GM13976 (cell line): ENCODE results near the gene MID1.

Experiments
- DNase-seq: peaks from one replicate; pipeline ENCODE4 v3.0.0; 2012; ENCODE audit warnings: low spot score
- in situ Hi-C: fragments of 300-500 bp; cut with MboI; formaldehyde crosslinking; loops from one replicate; pipeline ENCODE4 v1.12.0; 2022; ENCODE audit warnings: low sequenced_read_pairs, mixed read lengths, inconsistent platforms; ENCODE audit not compliant: unreplicated experiment
- TF ChIP-seq, protein P1 (sequence below): IDR thresholded peaks from 2 replicates; pipeline ENCODE4 v1.5.1; 2012; ENCODE audit warnings: borderline replicate concordance, mild to moderate bottlenecking; ENCODE audit not compliant: insufficient read depth; ENCODE audit errors: extremely low read depth, missing control alignments, control extremely low read depth

Gene MID1

DNA sequence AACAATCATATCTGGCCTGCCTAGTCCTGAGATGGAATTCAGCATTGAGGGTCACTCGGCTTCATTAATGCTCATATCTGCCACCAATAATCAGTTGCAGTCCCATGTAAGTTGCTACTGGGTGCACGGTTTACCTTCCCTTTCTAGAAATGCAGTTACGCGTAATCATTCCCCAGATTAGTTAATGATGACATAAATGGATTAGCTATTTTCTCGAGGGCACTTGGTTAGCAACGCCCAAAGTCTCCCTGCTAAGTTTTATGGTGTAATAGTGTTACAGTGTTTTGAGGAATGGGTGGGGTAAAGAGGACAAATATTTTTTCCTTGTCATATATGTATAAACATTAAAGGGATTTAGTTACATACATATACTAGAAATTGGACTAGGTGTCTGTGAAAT is 118.8 kb downstream of the MID1 start:
- in situ Hi-C loops: no loop called here
- TF ChIP-seq, protein P1, sequence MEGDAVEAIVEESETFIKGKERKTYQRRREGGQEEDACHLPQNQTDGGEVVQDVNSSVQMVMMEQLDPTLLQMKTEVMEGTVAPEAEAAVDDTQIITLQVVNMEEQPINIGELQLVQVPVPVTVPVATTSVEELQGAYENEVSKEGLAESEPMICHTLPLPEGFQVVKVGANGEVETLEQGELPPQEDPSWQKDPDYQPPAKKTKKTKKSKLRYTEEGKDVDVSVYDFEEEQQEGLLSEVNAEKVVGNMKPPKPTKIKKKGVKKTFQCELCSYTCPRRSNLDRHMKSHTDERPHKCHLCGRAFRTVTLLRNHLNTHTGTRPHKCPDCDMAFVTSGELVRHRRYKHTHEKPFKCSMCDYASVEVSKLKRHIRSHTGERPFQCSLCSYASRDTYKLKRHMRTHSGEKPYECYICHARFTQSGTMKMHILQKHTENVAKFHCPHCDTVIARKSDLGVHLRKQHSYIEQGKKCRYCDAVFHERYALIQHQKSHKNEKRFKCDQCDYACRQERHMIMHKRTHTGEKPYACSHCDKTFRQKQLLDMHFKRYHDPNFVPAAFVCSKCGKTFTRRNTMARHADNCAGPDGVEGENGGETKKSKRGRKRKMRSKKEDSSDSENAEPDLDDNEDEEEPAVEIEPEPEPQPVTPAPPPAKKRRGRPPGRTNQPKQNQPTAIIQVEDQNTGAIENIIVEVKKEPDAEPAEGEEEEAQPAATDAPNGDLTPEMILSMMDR: no peak
- DNase-seq: no peak

DNA sequence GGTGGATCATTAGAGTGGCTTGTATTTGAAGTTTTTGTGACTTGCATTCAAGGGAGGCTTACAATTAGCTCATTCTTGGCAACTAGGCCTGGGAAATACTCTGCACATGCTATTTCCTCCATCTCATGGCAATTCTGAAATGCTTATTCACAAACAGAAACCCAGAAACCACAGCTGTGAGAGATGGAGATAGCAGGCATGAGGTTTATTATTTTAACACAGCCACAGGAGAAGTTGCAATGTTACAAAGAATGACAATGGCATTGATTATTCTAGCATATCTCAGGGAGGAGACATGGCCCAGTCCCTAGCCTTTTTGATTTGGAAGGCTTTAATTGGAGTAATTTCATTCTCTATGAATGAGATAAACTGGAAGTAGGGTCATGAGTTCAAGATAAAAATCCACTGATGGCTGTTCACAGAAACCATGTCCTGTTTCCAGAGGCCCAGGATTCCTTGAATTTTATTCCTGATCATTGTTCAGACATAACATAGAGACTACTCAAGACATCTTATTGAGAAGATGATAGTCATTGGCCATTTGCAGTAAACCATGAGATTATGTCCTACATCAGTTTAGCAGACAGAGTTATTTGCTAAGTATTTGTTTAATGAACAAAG is 123.9 kb downstream of the MID1 start:
- no peak for DNase-seq
- in situ Hi-C loops: no loop called here
- TF ChIP-seq, protein P1: no peak

DNA sequence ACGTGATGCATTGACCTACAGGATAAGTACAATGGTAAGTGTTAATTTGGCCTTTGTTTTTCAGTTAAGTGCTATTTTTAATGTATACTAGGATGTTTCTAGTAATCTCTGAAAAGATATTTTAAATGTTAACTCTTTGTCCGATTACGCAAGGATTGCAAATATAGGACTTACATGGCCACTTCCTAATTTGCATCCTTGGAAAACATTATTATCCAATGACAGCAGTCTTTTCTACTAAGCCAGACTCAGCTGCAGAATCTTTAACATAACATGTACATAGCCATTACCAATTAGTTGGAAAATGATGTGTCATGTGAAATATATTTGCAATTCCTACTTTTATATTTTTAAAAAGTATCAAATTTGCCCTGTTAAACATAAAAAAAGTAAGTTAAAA is 124.7 kb downstream of the MID1 start:
- in situ Hi-C loops: no loop called here
- DNase-seq: no peak
- TF ChIP-seq, protein P1: no peak

DNA sequence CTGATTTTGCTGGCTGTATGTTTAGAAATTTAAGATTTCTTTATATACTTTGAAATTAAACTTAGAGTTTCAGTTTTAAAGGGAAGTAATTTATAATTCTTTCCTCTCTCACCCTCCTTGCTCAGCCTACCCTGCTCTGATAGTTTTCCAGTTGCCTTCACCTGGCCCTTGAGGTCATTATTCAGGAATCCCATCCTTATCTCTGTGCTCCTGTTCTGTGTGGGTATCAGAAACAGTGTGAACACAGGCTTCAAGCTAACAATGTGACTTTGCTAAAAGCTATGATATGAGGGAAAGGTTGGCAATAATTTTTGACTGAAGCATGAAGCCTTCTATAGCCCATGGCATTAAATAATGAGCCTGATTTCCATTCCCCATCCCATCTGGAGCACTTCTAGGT is 128.1 kb downstream of the MID1 start:
- in situ Hi-C loops: no loop called here
- TF ChIP-seq, protein P1: no peak
- DNase-seq: no peak

DNA sequence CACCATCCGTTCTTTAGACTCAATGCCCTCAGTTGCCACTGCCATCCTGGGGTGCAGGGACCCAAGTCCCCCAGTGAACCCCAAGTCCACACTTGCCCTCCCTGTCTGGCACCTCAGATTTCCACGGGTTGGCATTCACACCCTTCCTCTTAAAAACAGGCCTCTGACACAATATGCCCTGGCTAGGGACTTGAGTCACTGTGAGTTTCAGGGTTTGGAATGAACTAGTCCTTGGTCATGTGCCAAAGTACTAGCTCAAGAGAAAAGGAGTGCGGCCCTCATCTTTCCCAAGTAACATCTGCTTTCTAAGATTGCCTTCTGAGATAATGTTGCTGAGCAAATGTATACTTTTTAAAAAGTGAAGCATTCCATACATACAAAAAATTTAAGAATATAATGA is 134.0 kb downstream of the MID1 start:
- no peak for DNase-seq
- TF ChIP-seq, protein P1: no peak
- in situ Hi-C loops: no loop called here

DNA sequence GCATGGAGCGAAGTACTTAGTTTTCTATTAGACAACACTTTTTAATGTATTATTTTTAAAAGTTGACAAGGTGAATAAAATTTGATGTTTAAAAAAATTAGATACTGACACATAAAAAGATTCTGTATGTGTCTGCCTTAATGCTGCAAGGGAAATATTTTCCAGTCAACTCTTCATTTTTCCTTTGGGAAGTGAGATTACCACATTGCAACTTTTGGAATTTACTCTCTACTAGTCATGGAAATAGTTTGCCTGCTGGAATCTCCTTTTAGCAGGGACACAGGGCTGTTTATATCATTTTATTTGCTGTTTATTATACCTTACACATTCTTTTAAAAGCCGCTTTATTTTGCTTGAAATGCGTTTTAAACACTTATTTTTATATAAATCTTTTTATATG is 135.1 kb downstream of the MID1 start:
- TF ChIP-seq, protein P1: no peak
- DNase-seq: no peak
- in situ Hi-C loops: no loop called here

DNA sequence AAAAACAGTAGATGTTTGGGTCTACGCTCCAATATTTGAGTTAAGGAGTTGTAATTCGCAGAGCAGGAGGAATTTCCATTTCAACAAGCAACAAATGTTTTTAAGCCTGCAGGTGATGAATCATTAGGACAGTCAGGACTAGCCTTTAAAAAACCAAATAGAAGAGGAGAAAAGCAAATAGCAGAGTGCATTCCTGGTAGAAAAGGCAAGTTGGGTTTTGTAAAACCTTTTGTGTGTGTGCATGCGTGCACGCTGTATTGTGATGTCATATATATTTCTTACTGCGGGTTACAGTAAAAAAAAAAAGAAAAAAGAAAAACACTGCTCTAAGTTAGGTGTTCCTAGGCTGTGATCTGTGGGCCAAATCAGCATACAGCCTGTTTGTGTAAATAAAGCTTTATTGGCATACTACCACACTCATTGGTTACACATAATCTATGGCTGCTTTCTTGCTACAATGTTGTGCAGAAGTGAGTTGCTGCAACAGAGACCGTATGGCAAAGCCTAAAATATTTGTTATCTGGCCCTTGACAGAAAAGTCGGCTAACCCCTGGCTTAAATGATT is 135.6 kb downstream of the MID1 start:
- DNase-seq: no peak
- in situ Hi-C loops: no loop called here
- TF ChIP-seq, protein P1: no peak
